COLO829 (cell line): Measurements from ENCODE around the gene CYP27C1.

Experiments used
- DNase-seq: peaks from one replicate; pipeline ENCODE4 v3.0.0; 2012; ENCODE audit warnings: low spot score

The CYP27C1 gene

DNA sequence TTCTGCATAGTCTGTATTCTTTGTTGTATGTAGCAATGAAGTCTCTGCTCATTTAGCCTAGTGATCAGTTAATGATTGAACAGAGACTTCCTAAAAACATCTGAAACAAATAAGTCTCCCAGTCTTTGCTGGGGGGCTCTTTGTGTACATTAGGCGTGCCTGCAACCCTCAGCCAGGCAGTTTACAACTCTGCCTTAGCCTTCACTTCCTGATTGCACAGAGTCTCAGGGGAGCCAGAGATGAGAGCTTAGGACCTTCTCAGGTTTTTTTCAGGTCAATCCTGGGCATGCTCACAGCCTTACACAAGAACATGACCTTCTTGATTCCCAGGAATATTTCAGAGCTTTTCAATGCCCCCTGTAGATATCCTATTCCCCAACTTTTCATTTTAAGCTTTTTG is 69.1 kb downstream of the CYP27C1 start:
- DNase-seq, result no peak

DNA sequence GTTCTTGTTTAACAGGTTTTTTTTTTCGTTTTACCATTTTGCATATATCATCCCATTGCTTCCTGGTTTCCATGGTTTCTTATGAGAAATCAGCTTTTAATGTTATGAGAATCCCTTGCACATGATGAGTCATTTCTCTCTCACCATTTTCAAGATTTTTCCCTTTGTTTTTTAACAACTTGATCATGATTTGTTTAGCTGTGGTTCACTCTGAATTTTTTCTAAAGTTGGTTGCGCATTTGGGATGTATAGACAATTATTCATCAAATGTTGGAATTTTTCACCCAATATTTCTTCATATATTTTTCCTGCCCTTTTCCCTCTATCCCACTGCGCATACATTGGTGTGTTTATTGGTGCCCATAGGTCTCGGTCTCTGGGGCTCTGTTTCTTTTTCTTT is 70.7 kb downstream of the CYP27C1 start:
- peak; percentile 28 for DNase-seq

DNA sequence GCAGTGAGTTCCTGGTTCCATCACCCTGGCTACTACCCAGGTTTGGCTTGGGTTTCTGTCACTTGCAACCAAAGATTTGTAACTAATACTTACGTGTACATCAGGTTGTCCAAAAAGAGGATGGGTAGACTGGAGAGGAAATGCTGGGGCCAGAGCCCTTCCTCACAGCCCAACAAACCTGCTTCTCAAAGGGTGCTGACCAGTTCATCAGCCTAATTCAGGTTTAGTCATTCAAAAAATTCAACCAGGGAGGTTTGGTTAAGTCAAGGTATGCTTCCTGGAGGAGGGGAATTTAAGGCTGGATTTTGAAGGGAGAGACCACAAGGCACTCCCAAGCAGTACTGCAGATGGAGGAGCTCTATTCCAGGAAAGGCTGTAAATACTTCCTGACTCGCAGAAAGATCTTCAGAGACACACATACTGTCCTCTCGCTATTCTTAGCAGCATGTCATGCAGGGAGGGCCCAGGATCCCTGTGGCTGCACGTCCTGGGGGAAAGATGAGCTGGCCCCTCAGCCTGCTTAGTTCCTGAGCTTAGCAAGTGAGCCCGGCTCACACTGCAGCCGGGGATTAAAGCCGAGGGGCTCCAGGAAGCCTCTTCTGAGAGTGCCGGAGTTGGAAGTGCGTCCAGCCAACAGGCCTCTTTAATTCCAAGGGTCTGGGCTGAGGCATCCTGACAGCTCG is 73.1 kb downstream of the CYP27C1 start:
- DNase-seq, result no peak

DNA sequence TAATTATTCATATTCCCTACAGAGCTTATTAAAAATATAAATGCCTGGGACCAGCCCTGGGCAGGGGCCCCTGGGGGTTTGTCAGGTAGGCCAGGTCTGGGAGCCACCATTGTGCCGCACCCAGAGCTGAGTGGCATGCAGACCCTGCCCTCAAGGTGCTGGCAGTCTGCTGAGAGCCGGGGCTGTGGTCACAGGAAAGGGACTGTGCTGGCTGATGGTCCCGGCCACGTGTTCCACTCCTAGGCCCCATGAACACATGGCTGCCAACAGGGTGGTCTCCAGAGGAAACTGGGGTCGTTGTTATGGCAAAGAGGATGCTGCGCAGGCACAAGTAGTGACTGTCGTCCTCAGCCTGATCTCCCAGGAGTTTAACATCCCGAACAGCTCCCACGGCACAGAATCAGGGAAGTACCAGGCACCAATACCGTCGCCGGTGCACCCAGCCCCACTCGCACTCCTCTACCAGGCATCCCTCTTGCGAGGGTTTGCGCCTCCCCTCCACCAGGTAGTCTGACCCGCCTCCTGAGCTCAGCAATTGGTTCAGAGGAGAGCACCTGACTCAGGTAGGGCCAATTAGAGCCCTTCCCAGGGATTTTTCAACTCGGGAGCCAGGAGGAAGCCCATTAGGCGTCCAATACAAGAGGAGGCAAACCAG is 73.9 kb downstream of the CYP27C1 start:
- no peak for DNase-seq

DNA sequence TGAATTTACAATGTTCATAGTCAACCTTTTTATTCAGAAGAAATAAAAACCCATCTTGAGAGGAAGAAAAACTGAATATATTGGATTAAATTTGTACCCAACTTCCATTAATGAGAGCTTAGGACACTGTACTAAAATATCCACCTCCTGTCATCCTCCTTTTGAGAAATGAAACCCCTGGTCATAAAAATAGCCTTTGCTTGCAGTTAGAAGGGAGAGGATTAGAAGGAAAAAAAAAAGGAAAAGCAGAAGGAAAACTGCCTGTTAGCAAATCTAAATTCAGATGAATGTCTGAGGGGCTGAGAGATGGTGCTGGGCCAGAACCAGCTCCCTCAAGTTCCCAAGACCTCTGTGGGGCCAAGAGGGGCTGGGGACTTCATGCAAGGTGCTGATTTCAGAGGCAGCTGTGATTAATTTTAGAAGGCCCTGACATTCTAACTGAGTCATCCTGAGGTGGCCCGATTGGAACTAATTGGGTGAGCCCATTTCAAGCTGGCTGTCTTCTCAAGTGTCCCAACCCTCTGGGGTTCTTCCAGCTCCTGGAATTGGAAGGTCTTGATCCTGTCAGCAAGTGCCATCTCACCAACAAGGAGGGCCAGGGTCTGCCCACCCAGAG is 74.7 kb downstream of the CYP27C1 start:
- no peak for DNase-seq

DNA sequence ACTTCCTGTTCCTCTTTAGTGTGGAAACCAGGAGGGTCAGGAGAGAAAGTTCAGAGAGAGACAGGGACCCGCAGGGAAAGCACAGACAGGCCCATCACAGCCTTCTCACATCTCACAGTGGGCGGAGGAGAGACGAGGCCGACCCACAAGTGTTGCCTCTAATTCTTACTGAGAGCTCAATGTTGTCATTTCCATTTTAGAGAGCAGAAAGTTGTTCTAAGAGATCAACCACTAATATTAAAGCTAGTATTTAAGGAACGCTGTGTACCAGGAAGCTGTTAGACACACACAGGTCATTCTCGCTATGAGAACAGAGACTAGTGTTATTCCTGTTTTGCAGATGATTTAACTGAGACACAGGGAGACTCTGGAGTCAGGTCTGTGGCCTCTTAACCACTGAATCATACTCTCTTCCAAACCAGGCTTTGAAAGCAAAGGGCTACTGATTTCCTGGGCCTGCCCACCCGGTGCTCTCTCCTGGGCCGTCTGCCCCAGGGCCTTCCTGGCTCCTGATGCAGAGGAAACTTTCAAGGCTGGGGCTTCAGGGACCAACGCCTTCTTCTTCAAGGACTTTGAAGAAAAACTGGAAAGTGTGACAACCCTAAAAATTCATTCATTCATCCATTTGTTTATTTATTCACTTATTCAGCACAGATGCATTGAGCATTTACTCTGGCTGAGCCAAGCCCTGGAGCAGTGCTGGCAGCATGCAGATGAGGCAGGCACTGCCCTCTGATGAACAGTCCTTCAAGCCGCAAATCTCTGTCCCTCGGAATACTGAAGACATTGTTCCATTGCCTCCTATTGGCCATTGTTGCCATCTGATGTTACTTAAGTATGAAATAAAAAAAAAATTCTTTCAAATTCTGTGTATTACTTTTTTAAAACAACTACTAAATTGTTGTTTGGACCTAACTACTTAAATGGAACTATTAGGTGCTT is 76.0 kb downstream of the CYP27C1 start:
- peak; percentile 80 for DNase-seq

DNA sequence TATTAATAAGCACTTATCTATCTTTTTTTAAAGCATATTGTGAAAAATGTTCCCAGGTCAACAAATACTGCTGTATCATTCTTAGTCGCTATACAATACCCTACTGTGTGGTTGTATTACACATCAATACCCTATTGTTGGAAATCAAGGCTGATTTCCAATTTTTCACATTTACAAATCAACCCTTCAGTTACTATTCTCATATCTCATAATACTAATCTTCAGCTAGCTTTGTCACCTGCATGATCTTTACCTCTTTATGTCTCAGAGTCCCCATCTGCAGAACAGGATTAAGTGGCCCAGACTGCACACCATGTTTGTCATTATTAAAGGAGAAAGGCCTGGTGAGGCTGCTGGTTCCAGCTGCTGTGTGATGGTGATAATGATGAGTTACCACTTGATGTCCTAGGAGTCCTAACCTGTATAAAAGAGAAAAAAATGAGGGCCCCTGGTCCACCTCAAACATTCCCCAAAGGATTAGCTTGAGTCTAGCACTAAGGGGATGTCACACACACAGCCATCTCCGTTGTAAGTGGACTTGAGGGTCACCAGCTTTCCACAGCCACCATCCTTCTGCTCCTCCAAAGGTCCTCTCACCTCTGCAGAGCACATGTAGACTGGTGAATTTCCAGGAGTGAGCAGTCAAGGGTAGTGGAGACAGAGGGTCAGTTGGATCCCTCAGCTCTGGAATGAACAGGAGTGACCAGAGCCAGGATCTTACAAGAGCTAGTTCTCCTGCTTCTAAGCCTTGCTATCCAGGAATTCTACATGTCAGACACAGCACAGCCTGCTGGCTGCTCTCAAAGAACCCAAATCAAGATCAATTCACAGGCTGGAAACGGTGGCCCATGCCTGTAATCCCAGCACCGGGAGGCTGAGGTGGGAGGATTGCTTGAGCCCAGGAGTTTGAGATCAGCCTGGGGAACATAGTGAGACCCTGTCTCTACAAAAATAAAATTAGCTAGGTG is 77.2 kb downstream of the CYP27C1 start:
- DNase-seq, result no peak

DNA sequence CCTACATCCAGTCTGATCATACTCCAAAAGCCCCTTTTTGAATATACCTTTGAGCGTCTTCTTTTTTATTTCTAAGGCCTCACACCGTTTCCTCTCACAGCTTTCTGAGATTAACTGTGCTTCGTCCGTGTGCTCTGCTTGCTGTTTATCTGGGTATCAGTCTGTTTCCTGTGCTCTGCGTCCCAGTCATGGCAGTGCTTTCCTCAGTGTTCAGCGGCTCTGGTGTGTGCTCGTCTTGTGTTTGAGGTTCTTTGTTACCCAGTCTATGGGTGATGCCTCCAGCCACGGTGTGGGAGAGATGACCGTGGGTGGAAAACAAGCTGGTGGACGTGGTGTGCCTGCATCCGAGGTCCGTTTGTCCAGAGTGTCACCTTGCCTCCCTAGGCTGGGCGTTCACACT is 79.6 kb downstream of the CYP27C1 start:
- DNase-seq, result no peak

DNA sequence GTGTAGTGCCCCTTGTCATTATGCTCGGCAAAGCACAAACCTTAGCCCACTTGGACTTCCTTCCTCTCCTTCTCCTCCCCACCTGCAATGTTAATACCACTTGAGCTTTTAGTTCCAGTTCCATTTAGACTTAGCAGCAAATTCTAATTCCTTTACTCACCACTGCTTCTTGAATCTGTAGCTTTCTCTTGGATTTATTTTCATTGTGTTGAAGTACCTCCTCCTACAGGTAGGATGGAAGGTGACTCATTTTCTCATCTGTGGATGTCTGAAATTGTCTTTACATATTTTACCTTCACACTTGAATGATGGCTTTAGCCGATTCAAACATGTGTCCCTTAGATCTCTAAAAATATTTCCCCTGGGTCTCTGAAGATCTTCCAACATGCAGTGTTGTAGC is 80.3 kb downstream of the CYP27C1 start:
- no peak for DNase-seq

DNA sequence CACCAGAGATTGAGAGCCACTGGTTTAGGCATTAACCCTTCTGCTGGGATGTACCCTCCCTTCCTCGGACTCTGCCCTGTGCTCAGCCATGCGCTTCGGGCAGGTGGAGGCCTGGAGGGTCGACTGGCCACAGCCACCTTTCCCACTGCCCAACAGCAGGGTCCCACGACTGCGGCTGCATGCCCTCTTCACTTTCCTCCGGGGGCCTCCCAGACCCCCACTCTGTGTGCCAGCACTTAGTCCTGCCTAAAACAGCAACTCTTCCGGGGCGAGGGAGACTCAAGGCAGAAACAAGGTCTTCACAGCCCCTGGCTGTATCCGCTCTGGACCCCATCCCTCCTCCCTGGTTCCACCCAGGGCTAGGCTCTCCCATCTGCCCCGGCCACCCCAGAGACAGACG is 81.8 kb downstream of the CYP27C1 start:
- no peak for DNase-seq

DNA sequence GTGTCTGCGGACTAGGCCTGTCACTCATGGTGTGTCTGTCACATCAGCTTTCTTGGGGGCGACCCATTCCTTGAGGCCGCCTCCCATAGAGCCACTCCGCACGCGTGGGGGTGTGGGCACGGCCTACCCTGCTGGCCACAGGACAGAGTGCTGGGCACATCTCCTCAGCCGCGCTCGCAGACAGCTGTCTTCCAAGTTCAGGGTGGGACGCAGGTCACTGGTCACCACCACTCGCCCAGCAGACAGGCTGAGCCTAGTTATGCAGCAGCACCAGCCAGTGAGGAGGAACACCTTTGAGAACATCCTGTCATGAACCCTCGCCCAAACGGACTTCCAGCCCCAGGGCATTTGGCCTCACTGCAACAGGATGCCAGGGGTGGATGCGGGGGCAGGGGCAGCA is 82.4 kb downstream of the CYP27C1 start:
- no peak for DNase-seq

DNA sequence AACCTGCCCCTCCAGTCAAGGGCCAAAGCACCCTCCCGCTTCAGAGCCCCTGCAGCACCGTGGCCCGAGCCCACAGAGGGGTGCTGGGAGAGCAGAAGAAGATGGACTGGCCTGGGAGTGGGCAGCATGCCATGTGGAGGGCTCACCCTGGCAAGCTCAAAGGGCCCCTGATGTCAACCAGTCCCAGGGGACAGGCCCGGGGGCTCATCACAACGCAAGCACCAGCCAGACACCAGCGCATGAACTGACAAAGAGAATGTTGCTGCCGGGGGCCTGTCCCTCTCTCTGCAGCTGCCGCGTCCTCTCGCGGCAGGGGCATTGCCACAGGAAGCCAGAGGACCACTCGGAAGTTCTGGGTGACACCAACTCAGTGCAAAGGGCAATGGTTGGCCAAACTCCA is 82.9 kb downstream of the CYP27C1 start:
- DNase-seq, result no peak

DNA sequence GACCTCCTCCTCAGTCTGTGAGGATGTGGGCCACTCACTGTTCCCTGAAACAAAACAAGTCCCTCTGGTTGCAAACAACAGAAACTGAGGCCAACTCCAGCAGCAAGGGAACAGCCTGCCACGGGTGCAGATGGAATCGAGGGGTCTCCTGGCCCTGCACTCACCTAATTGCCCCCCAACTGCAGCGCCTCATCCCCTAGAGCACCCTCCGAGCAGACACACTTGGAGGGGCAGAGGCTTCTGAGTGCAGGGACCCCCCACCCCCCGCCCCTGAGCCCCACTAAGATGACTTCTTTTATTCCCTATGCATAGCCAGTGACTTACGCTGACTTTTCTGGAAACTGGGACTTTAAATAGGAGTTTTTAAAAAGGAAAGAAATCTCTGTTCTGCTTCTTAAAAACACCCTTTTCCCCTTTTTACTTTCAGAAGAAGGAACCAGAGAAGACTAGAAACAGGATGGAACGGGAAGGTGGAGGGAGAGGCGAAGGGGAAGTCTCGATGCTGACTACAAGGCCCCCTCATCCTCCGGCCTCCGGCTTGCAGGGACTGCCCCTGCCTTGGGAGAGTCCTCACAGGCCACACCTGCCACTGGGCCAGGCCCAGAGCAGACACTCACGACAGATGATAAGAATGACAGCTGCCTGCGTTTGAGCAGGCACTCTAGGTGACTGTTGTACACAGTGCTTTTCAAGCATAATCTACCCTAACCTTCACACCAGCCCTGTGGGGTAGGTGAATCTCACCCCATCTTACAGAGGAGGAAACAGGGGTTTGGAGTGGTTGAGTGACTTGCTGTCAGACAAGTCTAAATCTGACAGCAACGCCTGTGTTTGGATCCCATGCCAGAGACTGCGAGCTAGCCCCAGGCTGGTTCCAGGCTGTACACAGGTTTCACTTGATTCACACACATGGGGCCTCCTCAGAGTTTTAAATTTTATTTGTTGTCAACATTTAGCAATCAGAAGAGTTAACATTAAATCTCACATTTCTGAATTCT is 85.0 kb downstream of the CYP27C1 start:
- DNase-seq, result no peak

DNA sequence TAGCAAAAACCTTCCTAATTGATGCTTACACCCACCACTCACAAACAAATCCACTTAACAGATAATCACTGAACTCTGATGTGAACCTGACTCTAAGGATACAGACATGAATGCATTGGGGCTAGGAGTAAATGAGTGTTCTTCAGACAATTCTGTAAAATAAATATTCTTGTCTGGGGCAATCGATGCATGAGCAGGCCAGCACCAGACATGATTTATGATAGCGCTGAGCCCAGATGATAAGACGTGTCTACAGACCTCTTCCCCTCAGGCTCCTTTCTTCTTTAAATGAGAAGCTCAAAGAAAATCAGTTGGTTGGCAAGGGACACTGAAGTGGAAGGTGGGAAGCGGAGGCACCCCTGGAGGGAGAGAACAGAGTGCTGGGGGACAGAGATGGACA is 85.9 kb downstream of the CYP27C1 start:
- no peak for DNase-seq
